GM12873 (cell line): ENCODE data around the gene ABHD14A.

ENCODE experiments used
- CTCF ChIP-seq: IDR thresholded peaks from 2 replicates; pipeline ENCODE4 v1.5.1; 2012; ENCODE audit warnings: low read depth, mild to moderate bottlenecking, moderate library complexity, low read length, control low read depth; ENCODE audit not compliant: insufficient read depth; ENCODE audit errors: missing control alignments

The ABHD14A gene

GRCh38 chr3:52006820-52007133, 31.9 kb downstream of the ABHD14A start:
- TF ChIP-seq CTCF = no peak

GRCh38 chr3:52007291-52007690, 32.4 kb downstream of the ABHD14A start:
- TF ChIP-seq CTCF = no peak

GRCh38 chr3:52010431-52010830, 35.6 kb downstream of the ABHD14A start:
- no peak for TF ChIP-seq CTCF

GRCh38 chr3:52012699-52013098, 37.8 kb downstream of the ABHD14A start:
- no peak for TF ChIP-seq CTCF

- peak; percentile 22 for TF ChIP-seq CTCF
These were observed 39.1 kb downstream of the ABHD14A start for GRCh38 chr3:52013802-52014598.

- peak; percentile 27 for TF ChIP-seq CTCF
These were observed 39.7 kb downstream of the ABHD14A start for GRCh38 chr3:52014613-52015012.

GRCh38 chr3:52015438-52016228, 40.8 kb downstream of the ABHD14A start:
- TF ChIP-seq CTCF = no peak
